DOHH2 (cell line): ENCODE measurements around the gene AZI2.

Experiments
- H3F3A ChIP-seq: fragments of 200-600 bp; sonication (generic), shearing (Covaris generic); 2 replicates; pipeline ENCODE4 v1.6.0; 2016; ENCODE audit warnings: antibody characterized with exemption, mild to moderate bottlenecking; ENCODE audit not compliant: control insufficient read depth, insufficient read depth
- H3K27ac ChIP-seq: fragments of 200-600 bp; sonication (generic); 2 replicates; pipeline ENCODE4 v1.5.1; 2014; ENCODE audit warnings: low read depth, mild to moderate bottlenecking, low read length, moderate library complexity
- H3K27me3 ChIP-seq: fragments of 200-600 bp; sonication (generic); 2 replicates; pipeline ENCODE4 v1.6.1; 2014; ENCODE audit warnings: mild to moderate bottlenecking, low read length, mixed read lengths; ENCODE audit not compliant: control insufficient read depth
- H3K36me3 ChIP-seq: fragments of 200-600 bp; sonication (generic); 2 replicates; pipeline ENCODE4 v1.6.1; 2014; ENCODE audit warnings: mild to moderate bottlenecking, low read length, moderate library complexity, mixed read lengths; ENCODE audit not compliant: control insufficient read depth
- H3K4me1 ChIP-seq: fragments of 200-600 bp; sonication (generic); 2 replicates; pipeline ENCODE4 v1.6.1; 2014; ENCODE audit warnings: mild to moderate bottlenecking, low read length, mixed read lengths; ENCODE audit not compliant: control insufficient read depth
- H3K4me2 ChIP-seq: fragments of 200-600 bp; sonication (generic); 2 replicates; pipeline ENCODE4 v1.6.0; 2014; ENCODE audit warnings: mild to moderate bottlenecking, low read length, moderate library complexity
- H3K4me3 ChIP-seq: fragments of 200-600 bp; sonication (generic); 2 replicates; pipeline ENCODE4 v1.5.1; 2014; ENCODE audit warnings: mild to moderate bottlenecking, low read length, mixed read lengths
- H3K79me2 ChIP-seq: fragments of 200-600 bp; sonication (generic); 2 replicates; pipeline ENCODE4 v1.6.1; 2014; ENCODE audit warnings: mild to moderate bottlenecking, low read length, mixed read lengths; ENCODE audit not compliant: control insufficient read depth
- H3K9me2 ChIP-seq: fragments of 200-600 bp; sonication (generic); replicated peaks from 2 replicates; pipeline ENCODE4 v1.6.1; 2014; ENCODE audit warnings: mild to moderate bottlenecking, low read length, mixed read lengths; ENCODE audit not compliant: control insufficient read depth
- H3K9me3 ChIP-seq: fragments of 200-600 bp; sonication (generic); 2 replicates; pipeline ENCODE4 v1.6.1; 2014; ENCODE audit warnings: antibody characterized with exemption, low read length, mixed read lengths; ENCODE audit not compliant: control insufficient read depth, insufficient read depth
- H4K20me1 ChIP-seq: fragments of 200-600 bp; sonication (generic); 2 replicates; pipeline ENCODE4 v1.6.0; 2014; ENCODE audit warnings: low read depth, mild to moderate bottlenecking, antibody characterized with exemption, low read length, moderate library complexity; ENCODE audit not compliant: control insufficient read depth, insufficient read depth
- CTCF ChIP-seq: fragments of 200-600 bp; sonication (generic); IDR thresholded peaks from one replicate; pipeline ENCODE4 v1.5.1; 2014; ENCODE audit warnings: antibody characterized with exemption, mild to moderate bottlenecking, low read depth, low read length; ENCODE audit not compliant: poor library complexity, severe bottlenecking
- EZH2phosphoT487 ChIP-seq: fragments of 200-600 bp; sonication (generic); IDR thresholded peaks from 2 replicates; pipeline ENCODE4 v1.6.1; 2017; ENCODE audit warnings: borderline replicate concordance, mild to moderate bottlenecking, antibody characterized with exemption, low read length, moderate library complexity, mixed read lengths

The AZI2 gene

DNA sequence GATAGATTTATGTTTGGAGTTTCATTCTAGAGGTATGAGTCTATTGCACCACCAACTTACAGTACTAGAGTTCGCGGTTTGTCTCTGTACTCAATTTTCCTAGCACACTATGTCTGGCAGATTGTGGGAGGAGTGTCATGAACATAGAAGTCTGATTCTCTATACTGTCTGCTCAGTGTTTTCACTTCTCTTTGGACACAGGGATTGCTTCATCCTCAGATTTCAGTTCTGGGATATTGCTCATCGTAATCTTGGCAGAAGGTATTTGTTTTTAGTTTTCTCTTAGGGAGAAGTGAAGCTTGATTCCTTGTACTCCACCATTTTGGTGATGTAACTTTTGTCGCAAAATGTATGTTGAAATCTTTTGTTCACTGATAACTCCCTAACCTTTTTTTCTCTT is 27.8 kb upstream of the AZI2 start:
- TF ChIP-seq CTCF: no peak
- no peak for TF ChIP-seq EZH2phosphoT487
- Histone ChIP-seq H3K4me2 (no peak overlapping the region), H3K27ac (no peak overlapping the region), H3K36me3 (no peaks in the 10 kb centered on the region), H3K4me3 (no peak overlapping the region), H3K9me2 (no peaks in the 10 kb centered on the region), H3K4me1 (no peaks in the 10 kb centered on the region), H3K79me2 (no peaks in the 10 kb centered on the region), H4K20me1 (no peaks in the 10 kb centered on the region), H3K27me3 (no peaks in the 10 kb centered on the region), H3K9me3 (no peaks in the 10 kb centered on the region), H3F3A (no peaks in the 10 kb centered on the region)

GRCh38 chr3:28349469-28350000 is 911 bp upstream of the AZI2 start:
- Histone ChIP-seq H3K36me3 (peaks cover 2% of the 10 kb centered on the region; the same call in 1 of the 2 replicates), H3K9me3 (no peaks in the 10 kb centered on the region), H3F3A (0 out of 2 replicates have a peak, but pooled peaks cover 2% of the 10 kb centered on the region), H3K4me1 (peaks cover 37% of the 10 kb centered on the region), H4K20me1 (no peaks in the 10 kb centered on the region), H3K9me2 (no peaks in the 10 kb centered on the region), H3K79me2 (peaks cover 44% of the 10 kb centered on the region), H3K27ac (peak overlapping the region; percentile 55), H3K4me3 (peak overlapping the region; percentile 96), H3K4me2 (peak overlapping the region; percentile 86), H3K27me3 (no peaks in the 10 kb centered on the region)
- TF ChIP-seq EZH2phosphoT487: no peak
- peak; percentile 13 for TF ChIP-seq CTCF

GRCh38 chr3:28348265-28348628 is 377 bp downstream of the AZI2 start:
- Histone ChIP-seq H3F3A (0 out of 2 replicates have a peak, but pooled peaks cover 2% of the 10 kb centered on the region), H3K4me1 (peaks cover 37% of the 10 kb centered on the region), H3K4me2 (peak overlapping the region; percentile 86), H3K9me2 (no peaks in the 10 kb centered on the region), H3K4me3 (peak overlapping the region; percentile 96), H3K9me3 (no peaks in the 10 kb centered on the region), H3K27me3 (no peaks in the 10 kb centered on the region), H3K27ac (peak overlapping the region; percentile 55; the same call in 1 of the 2 replicates), H3K79me2 (peaks cover 50% of the 10 kb centered on the region), H3K36me3 (peaks cover 2% of the 10 kb centered on the region; the same call in 1 of the 2 replicates), H4K20me1 (no peaks in the 10 kb centered on the region)
- TF ChIP-seq CTCF (no peak), EZH2phosphoT487 (no peak)
